Muscle layer of colon (tissue), 2 donors: ENCODE results near the gene FANCE.

Source experiments
- H3K27ac ChIP-seq: one replicate; pipeline ENCODE4 v1.7.0; 2013; ENCODE audit warnings: low read depth, mild to moderate bottlenecking, low read length, moderate library complexity
- H3K27me3 ChIP-seq, 2 donors: one replicate each; pipeline ENCODE4 v1.7.0; 2013; ENCODE audit warnings: low read length in 2 of 2, mild to moderate bottlenecking in 2 of 2; ENCODE audit not compliant: insufficient read depth in 2 of 2, control insufficient read depth in 1 of 2
- H3K36me3 ChIP-seq: one replicate; pipeline ENCODE4 v1.7.0; 2013; ENCODE audit warnings: mild to moderate bottlenecking, low read length; ENCODE audit not compliant: insufficient read depth
- H3K4me1 ChIP-seq: one replicate; pipeline ENCODE4 v1.7.0; 2013; ENCODE audit warnings: mild to moderate bottlenecking, low read length; ENCODE audit not compliant: insufficient read depth
- H3K4me3 ChIP-seq, 2 donors: one replicate each; pipeline ENCODE4 v1.7.0; 2013; ENCODE audit warnings: low read length in 2 of 2, low read depth in 1 of 2, mild to moderate bottlenecking in 1 of 2, moderate library complexity in 1 of 2
- H3K9ac ChIP-seq: one replicate; pipeline ENCODE4 v1.7.0; 2013; ENCODE audit warnings: low read length
- H3K9me3 ChIP-seq: one replicate; pipeline ENCODE4 v1.7.0; 2013; ENCODE audit warnings: mild to moderate bottlenecking, low read length
- donor health status: abdominal sarcoma.
- donor health status: Adenocarcinoma of cecum.

The FANCE gene, protein sequence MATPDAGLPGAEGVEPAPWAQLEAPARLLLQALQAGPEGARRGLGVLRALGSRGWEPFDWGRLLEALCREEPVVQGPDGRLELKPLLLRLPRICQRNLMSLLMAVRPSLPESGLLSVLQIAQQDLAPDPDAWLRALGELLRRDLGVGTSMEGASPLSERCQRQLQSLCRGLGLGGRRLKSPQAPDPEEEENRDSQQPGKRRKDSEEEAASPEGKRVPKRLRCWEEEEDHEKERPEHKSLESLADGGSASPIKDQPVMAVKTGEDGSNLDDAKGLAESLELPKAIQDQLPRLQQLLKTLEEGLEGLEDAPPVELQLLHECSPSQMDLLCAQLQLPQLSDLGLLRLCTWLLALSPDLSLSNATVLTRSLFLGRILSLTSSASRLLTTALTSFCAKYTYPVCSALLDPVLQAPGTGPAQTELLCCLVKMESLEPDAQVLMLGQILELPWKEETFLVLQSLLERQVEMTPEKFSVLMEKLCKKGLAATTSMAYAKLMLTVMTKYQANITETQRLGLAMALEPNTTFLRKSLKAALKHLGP

DNA sequence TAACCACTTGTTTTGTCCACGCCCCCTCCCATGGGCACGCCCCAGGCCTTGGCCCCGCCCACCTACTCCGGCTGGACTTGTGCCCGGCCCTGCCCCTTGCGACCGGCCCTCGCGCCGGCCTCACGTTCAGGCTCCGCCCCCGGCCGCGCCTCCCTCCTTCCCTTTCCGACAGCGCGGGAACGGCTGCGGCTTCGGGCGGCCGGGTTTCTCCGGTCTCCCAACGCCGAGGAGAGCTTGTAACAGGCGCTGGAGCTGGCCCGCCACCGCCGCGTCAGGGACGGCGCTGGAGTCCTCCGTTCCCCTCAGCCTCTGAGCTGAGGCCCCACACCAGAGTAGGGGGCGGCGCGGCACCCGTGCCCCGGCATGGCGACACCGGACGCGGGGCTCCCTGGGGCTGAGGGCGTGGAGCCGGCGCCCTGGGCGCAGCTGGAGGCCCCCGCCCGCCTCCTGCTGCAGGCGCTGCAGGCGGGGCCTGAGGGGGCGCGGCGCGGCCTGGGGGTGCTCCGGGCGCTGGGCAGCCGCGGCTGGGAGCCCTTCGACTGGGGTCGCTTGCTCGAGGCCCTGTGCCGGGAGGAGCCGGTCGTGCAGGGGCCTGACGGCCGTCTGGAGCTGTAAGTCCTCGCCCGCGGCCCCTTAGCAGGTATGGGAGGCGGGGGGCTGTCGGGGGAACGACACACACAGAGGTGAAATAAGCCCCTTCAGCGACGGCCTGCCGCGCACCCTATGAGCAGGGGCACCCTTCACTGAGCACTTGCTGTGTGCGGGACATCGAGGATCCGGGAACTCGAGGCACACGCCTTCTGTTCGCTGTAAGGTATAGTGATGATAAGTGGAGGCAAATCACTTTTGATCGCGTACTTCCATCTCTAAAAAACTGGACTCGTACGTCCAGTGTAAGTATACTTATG lies at the start of gene FANCE:
FANCE (plus strand) TSS at position 156 of the 908 bp plus-strand sequence; CDS start at position 364, 208 bp downstream.
- Histone ChIP-seq H3K9ac (no peak within 1 kb of the TSS), H3K9me3 (no peaks in the 10 kb centered on the region), H3K4me1 (peaks cover 15% of the 10 kb centered on the region), H3K27me3 (no peaks in the 10 kb centered on the region), H3K4me3 (peak within 1 kb of the TSS; percentile 40 to 58), H3K27ac (peak within 1 kb of the TSS; percentile 59), H3K36me3 (peaks cover 2% of the 10 kb centered on the region)

DNA sequence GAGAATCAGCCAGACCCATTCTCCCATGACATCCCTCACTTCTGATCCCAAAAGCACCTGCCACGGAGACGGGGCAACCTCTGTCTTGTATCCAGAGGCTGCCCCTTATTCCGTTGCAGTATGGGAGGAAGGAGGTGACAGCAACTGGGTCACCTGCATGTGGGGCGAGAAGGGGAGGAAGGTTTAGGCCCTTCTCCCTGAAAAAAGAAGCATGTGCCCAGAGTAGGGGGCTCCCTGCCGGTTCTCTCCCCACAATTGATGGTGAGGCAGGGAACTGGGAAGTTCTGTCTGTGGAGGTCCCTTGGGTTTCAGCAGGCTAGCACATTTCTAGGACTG lies 49.3 kb upstream of the FANCE start:
- Histone ChIP-seq H3K4me1 (no peaks in the 10 kb centered on the region), H3K27ac (no peak overlapping the region), H3K27me3 (no peaks in the 10 kb centered on the region), H3K9me3 (no peaks in the 10 kb centered on the region), H3K36me3 (no peaks in the 10 kb centered on the region), H3K9ac (no peak overlapping the region), H3K4me3 (no peak overlapping the region)

DNA sequence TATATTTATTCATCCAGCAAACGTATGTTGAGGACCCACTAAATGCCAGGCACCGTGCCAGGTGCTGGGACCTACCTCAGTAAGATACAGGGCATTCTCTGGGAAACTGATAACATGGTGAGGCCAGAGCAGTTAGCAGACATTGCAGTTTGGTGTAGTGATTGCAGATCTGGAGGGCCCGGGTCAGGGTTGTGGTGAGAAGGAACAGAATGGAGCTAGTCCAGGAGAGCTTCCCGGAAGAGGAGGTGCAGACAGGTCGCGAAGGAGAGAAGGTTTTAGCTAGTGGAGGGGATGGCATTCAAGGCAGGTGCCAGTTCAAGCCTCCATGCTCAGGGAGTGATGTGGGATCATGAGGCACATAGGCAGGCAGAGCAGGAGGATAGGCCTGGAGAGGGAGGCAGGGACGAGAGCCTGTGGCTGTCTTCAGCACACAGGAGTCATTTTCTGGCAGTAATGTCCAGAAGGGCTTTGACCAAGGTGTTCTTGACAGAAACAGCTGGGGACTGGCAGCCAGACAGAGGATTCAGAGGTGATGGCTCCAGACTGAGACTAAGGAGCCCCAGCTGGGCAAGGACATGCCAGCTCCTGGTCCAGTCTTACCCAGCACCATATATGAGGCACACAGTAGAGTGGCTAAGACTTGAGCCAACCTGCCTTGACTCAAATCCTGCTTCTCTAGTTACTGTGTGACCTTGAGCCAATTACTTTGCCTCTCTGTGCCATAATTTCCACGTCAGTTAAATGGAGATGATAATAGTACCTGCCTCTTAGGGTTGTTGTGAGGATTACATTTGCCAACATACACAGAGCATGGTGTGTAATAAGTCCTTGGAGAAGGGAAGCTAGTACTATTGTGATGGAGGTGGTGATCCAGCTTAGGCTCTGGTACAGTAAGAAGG lies 48.3 kb upstream of the FANCE start:
- H3K27me3 ChIP-seq, result no peaks in the 10 kb centered on the region
- H3K9me3 ChIP-seq, result no peaks in the 10 kb centered on the region
- H3K9ac ChIP-seq, result no peak overlapping the region
- no peaks in the 10 kb centered on the region for H3K4me1 ChIP-seq
- no peak overlapping the region for H3K4me3 ChIP-seq
- H3K36me3 ChIP-seq, result no peaks in the 10 kb centered on the region
- H3K27ac ChIP-seq, result no peak overlapping the region

DNA sequence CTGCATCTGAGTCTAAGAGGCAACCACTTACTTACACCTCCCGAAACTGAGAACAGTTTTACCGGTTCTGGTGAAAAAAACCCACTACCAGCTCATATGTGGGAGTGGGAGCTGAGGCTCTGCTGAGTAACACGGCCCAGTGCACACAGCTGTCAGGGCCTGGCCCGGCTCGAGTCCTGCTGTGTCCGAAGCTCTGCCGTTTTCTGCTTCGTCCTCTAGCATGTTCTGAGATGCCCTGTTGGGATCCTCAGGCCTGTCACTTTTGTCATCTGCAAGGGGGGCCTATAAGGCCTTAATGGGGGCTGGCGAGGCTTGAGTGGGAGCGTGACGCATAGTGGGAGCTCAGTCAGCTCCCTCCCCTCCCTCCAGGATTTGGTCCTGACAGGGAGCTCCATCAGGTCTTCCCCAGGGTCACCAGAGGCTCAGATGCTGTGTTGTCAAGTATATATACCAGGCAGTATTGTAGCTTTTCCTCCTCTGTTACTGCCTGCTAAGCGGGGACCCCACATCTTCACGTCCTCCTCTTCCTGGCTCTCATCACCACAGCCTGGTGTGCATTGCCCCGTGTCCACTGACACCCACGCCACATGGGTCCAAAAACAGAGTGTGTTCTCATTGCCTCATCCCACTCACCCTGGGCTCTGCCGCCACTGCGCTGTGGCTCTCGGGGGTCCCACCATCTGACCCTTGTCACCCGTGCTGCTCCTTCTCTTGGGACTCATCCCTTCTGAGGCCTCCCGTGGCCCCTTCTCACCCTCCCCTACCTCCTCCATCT lies 45.2 kb upstream of the FANCE start:
- Histone ChIP-seq H3K4me3 (no peak overlapping the region), H3K9ac (no peak overlapping the region), H3K27me3 (no peaks in the 10 kb centered on the region), H3K36me3 (peaks cover 7% of the 10 kb centered on the region), H3K27ac (no peak overlapping the region), H3K9me3 (no peaks in the 10 kb centered on the region), H3K4me1 (no peaks in the 10 kb centered on the region)

DNA sequence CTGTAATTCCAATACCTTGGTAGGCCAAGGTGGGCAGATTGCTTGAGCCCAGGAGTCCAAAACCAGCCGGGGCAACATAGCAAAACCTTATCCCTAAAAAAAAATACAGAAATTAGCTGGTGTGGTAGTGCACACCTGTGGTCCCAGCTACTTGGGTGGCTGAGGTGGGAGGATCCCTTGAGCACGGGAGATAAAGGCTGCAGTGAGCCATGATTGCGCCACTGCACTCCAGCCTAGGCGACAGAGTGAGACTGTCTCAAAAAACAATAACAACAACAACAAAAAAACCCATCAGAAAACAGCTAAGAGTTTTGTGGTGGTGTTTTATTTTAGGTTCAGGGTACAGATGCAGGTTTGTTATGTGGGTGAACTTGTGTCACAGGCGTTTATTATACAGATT lies 42.9 kb upstream of the FANCE start:
- Histone ChIP-seq H3K4me1 (peaks cover under 1% of the 10 kb centered on the region), H3K9ac (no peak overlapping the region), H3K4me3 (no peak overlapping the region), H3K36me3 (peaks cover 18% of the 10 kb centered on the region), H3K27ac (no peak overlapping the region), H3K27me3 (no peaks in the 10 kb centered on the region), H3K9me3 (no peaks in the 10 kb centered on the region)

DNA sequence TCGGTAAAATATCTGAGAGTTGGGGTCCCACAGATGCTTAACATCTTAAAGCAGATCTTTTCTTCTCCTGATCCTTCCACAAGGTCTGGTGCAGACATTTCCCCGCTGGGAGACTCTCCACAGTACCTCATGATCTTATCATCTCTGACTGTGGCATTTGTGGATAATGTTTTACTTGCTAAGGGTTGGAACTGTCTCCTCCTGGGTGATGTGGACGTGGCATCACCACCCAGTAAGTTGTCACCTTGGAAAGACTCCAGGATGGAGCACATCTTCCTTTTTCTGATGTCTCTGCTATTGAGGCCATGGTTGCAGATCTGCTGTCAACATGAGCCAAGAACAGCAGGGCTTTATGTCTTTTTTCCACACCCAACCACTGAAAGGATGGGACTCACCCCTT lies 42.0 kb upstream of the FANCE start:
- no peak overlapping the region for H3K9ac ChIP-seq
- H3K4me3 ChIP-seq, result no peak overlapping the region
- no peak overlapping the region for H3K27ac ChIP-seq
- no peaks in the 10 kb centered on the region for H3K9me3 ChIP-seq
- H3K27me3 ChIP-seq, result no peaks in the 10 kb centered on the region
- H3K4me1 ChIP-seq, result peaks cover 9% of the 10 kb centered on the region
- peaks cover 18% of the 10 kb centered on the region for H3K36me3 ChIP-seq

DNA sequence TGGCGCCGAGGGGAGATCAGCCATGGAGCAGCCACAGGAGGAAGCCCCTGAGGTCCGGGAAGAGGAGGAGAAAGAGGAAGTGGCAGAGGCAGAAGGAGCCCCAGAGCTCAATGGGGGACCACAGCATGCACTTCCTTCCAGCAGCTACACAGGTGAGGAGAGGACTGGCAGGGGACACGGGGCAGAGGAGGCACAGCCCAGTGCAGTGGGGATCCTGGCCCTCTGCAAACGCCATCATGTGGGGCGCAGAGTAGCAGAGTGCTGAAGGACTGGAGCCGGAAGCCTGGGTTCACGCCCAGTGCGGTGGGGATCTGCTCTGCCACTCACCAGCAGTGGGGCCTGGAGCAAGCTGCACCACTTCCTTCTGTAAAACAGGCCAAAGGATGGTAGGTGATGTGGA lies 41.1 kb upstream of the FANCE start:
- no peak overlapping the region for H3K4me3 ChIP-seq
- no peaks in the 10 kb centered on the region for H3K9me3 ChIP-seq
- peaks cover 18% of the 10 kb centered on the region for H3K36me3 ChIP-seq
- H3K27me3 ChIP-seq, result no peaks in the 10 kb centered on the region
- H3K27ac ChIP-seq, result no peak overlapping the region
- peaks cover 14% of the 10 kb centered on the region for H3K4me1 ChIP-seq
- H3K9ac ChIP-seq, result no peak overlapping the region

DNA sequence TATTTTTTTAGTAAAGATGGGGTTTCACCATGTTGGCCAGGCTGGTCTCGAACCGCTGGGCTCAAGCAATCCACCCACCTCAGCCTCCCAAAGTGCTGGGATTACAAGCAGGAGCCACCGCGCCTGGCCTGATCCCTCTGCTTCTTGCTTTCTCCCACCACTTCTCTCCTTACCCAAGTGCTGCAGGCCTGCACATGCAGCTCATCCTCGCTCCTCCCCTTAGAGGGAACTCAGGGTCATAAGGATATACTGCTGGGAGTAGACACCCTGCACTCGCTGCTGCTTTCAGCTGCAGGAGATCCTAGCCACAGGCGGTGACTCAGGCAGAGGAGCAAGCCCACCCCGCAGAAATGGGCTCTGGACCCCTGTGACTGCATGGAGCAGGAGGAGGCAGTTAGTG lies 40.0 kb upstream of the FANCE start:
- Histone ChIP-seq H3K9ac (no peak overlapping the region), H3K9me3 (no peaks in the 10 kb centered on the region), H3K27me3 (no peaks in the 10 kb centered on the region), H3K36me3 (peaks cover 18% of the 10 kb centered on the region), H3K4me3 (no peak overlapping the region), H3K27ac (no peak overlapping the region), H3K4me1 (peaks cover 14% of the 10 kb centered on the region)

DNA sequence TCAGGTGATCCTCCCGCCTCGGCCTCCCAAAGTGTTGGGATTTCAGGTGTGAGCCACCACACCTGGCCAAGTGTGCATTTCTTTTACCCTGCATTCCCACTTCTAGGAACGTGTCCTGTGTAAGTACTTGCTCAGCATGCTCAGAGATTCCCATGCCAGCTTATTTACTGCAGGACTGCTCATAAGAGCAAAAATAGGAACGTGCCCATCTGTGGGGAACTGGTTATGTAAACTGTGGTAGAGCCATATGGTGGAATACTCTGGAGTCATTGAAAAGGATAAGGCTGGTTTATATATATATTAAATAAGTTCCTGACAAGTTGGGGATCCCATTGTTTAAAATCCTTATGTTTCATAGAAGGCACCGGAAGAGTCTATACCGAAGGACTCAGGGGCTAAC lies 38.2 kb upstream of the FANCE start:
- no peak overlapping the region for H3K4me3 ChIP-seq
- H3K4me1 ChIP-seq, result peaks cover 14% of the 10 kb centered on the region
- no peaks in the 10 kb centered on the region for H3K27me3 ChIP-seq
- no peaks in the 10 kb centered on the region for H3K9me3 ChIP-seq
- H3K36me3 ChIP-seq, result peaks cover 24% of the 10 kb centered on the region
- H3K27ac ChIP-seq, result no peak overlapping the region
- H3K9ac ChIP-seq, result no peak overlapping the region

DNA sequence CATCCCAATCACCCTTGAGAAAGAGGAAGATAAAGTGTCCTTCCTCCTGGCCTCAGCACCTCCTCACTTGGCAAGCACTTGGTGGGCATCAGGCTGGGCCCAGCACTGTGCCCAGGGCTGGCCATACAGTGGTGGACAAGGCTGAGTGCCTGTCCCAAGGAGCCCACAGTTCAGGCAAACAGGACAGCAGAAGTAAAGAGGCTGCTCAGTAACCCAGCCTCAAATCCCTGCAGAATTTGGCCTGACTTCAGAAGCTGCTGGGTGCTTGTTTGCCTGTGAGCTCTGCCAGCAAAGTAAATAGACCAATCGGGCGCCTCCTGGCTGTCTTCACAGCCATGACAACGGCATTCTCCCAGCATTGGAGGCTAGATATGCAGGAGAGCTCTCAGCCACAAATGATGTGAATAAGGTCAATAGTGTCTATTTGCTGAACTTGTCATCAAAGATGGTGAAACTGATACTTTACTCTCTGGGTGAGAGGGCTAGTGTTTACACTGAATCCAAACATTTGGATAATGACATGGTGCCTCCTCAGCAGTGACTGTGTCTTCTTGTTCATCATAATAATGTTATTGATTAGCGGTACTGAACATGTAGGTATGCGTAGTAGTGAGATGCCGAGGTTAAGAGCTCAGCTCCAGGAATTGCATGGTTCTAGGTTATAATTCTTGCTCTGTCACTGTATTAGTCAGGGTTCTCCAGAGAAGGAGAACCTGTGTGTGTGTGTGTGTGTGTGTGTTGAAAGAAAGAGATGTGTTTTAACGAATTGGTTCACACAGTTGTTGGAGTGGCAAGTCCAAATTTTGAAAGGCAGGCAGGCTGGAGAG lies 36.9 kb upstream of the FANCE start:
- Histone ChIP-seq H3K9me3 (no peaks in the 10 kb centered on the region), H3K4me1 (peaks cover 14% of the 10 kb centered on the region), H3K4me3 (no peak overlapping the region), H3K36me3 (peaks cover 24% of the 10 kb centered on the region), H3K9ac (no peak overlapping the region), H3K27ac (no peak overlapping the region), H3K27me3 (no peaks in the 10 kb centered on the region)
